Endothelial cell (in vitro differentiated cells): ENCODE data around the gene PIGS. TPM values are rescaled to one million over a fixed set of nuclear protein-coding genes. Genes with fewer than 3 reads are reported as not detected.

Experiments used
- DNase-seq: peaks from one replicate; pipeline ENCODE4 v3.0.0; 2021; ENCODE audit warnings: low spot score
- H3K27ac Mint-ChIP-seq: one replicate; pipeline ENCODE4 v1.8.0; 2021; ENCODE audit warnings: mixed read lengths, inconsistent platforms; ENCODE audit not compliant: unreplicated experiment
- H3K27me3 Mint-ChIP-seq: one replicate; pipeline ENCODE4 v1.8.0; 2021; ENCODE audit warnings: mild to moderate bottlenecking, moderate library complexity, mixed read lengths, inconsistent platforms; ENCODE audit not compliant: unreplicated experiment
- H3K36me3 Mint-ChIP-seq: one replicate; pipeline ENCODE4 v1.8.0; 2021; ENCODE audit warnings: mild to moderate bottlenecking, low read depth, mixed read lengths, inconsistent platforms; ENCODE audit not compliant: unreplicated experiment
- H3K4me1 Mint-ChIP-seq: one replicate; pipeline ENCODE4 v1.8.0; 2021; ENCODE audit warnings: mild to moderate bottlenecking, mixed read lengths, inconsistent platforms; ENCODE audit not compliant: unreplicated experiment
- H3K4me3 Mint-ChIP-seq: one replicate; pipeline ENCODE4 v1.8.0; 2021; ENCODE audit warnings: mild to moderate bottlenecking, mixed read lengths, inconsistent platforms; ENCODE audit not compliant: unreplicated experiment
- H3K9me3 Mint-ChIP-seq: one replicate; pipeline ENCODE4 v1.8.0; 2021; ENCODE audit warnings: mixed read lengths, inconsistent platforms; ENCODE audit not compliant: unreplicated experiment
- total RNA-seq: library from RNA; stranded (reverse); fragmentation: NEBNext Ultra II Directional; extraction: Animal tissue kit (Norgen Biotek cat#: 25700); gene quantifications from one replicate; pipeline ENCODE4 v1.2.1, GENCODE V29; 2021; ENCODE audit not compliant: unreplicated experiment
- TF ChIP-seq, protein P1 (sequence below): fragments of 200-600 bp; sonication (generic); IDR thresholded peaks from one replicate; pipeline ENCODE4 v1.5.0; 2021; ENCODE audit warnings: antibody characterized with exemption; ENCODE audit not compliant: unreplicated experiment

Gene PIGS
- total RNA-seq, 1 donor from 2014 or later = 53.6 TPM

DNA sequence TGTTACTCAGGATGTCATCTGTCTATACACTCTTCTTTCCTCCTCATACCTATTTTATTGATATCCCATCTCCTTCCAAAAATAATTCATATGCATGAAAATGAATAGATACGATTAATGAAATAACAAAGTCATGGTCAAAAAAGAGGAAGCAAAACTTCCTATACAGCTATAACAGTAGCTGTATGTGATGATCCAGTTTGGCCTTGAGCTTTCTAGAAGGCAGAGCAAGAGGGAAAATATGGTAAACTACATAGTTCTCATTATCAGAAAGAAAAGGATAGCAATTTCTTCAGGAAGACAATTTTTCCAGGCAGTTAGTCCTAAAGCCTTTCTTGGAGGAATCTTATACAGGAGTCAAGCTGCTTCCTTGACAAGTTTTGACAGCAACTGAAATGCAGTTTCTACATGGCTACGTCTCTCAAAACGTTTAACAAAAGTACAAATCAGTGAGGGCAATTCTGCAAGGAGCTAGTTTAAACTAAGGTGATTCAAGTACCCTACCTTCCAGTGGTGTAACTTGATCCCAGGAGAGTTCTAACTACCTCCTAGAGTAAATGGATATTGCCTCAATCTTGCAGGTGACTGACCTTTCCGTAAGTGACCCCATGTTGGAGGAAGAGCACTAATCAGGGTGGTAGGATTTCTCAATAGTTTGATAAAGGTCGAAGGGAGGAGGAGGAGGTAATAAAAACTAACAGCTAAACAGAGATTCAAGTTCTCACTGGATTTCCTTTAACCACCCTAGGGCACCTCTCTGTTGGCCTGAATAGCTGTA, 26.5 kb upstream of the PIGS start:
- Mint-ChIP-seq H3K4me1 (peaks cover 16% of the 10 kb centered on the region), H3K36me3 (peaks cover 7% of the 10 kb centered on the region), H3K27me3 (peaks cover 1% of the 10 kb centered on the region), H3K4me3 (peak overlapping the region; percentile 96), H3K9me3 (no peaks in the 10 kb centered on the region), H3K27ac (no peak overlapping the region)
- TF ChIP-seq, protein P1, sequence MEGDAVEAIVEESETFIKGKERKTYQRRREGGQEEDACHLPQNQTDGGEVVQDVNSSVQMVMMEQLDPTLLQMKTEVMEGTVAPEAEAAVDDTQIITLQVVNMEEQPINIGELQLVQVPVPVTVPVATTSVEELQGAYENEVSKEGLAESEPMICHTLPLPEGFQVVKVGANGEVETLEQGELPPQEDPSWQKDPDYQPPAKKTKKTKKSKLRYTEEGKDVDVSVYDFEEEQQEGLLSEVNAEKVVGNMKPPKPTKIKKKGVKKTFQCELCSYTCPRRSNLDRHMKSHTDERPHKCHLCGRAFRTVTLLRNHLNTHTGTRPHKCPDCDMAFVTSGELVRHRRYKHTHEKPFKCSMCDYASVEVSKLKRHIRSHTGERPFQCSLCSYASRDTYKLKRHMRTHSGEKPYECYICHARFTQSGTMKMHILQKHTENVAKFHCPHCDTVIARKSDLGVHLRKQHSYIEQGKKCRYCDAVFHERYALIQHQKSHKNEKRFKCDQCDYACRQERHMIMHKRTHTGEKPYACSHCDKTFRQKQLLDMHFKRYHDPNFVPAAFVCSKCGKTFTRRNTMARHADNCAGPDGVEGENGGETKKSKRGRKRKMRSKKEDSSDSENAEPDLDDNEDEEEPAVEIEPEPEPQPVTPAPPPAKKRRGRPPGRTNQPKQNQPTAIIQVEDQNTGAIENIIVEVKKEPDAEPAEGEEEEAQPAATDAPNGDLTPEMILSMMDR = no peak
- no peak for DNase-seq

DNA sequence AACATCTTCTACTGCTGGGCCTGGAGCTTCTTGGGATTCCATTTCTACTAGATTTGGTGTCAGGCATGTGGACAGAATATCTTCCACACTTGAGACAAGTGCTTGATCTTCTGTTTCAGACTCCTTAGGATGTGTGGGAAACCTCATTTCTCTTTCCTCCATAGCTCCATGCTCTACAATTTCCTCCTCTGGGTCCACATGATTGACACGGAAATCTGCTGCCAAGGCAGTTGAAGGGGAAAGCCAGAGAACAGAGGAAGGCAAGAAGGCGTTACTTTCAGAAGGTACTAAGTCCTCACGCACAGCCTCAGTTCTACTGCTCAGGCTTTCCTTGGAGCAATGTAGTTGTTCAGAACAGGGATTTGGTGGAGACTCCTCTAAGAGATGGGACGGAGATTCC, 20.9 kb upstream of the PIGS start:
- H3K27ac Mint-ChIP-seq = no peak overlapping the region
- DNase-seq = no peak
- no peaks in the 10 kb centered on the region for H3K27me3 Mint-ChIP-seq
- TF ChIP-seq, protein P1 = no peak
- H3K36me3 Mint-ChIP-seq = peaks cover 8% of the 10 kb centered on the region
- H3K4me3 Mint-ChIP-seq = no peak overlapping the region
- peaks cover 10% of the 10 kb centered on the region for H3K4me1 Mint-ChIP-seq
- H3K9me3 Mint-ChIP-seq = no peaks in the 10 kb centered on the region

DNA sequence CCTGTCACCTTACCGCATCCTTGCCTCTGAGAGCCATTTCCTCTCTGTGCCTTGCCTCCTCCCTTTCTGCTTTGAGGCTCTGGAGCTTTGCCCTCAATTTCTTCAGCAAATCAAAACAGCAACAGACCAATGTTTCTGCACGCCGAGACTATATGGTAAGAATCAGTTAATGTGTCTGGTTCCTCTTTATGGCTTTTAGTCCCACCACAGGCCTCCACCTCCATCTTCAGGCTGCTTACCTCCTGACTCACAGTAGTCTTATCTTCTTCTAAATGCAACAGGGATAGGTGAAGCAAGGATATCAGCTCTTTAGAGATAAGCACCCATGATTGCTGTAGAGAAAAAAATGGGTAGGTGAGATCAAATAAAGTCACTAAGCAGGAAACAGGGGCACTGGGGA, 14.5 kb upstream of the PIGS start:
- TF ChIP-seq, protein P1 = no peak
- Mint-ChIP-seq H3K27ac (peak overlapping the region; percentile 5), H3K27me3 (no peaks in the 10 kb centered on the region), H3K36me3 (peaks cover 13% of the 10 kb centered on the region), H3K4me1 (peaks cover 17% of the 10 kb centered on the region), H3K4me3 (no peak overlapping the region), H3K9me3 (no peaks in the 10 kb centered on the region)
- no peak for DNase-seq

DNA sequence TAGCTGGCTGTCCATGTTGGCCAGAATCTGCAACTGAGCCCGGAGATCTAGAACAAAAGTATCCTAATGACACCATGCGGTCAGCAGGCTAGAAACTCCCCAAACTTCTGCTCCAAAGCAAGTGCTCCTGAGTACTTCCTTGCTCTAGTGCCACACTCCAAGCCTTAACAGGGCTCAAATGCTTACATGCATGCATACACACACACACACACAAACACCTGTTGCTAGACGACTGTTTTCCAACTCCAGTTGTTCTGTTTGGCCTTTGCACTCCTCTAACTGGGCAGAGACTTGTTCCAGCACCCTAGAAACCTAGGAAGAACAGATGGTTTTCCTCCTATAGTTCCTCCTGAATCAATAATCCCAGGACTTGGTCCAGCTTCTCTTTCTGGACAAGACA, 13.1 kb upstream of the PIGS start:
- peak overlapping the region; percentile 31 for H3K27ac Mint-ChIP-seq
- TF ChIP-seq, protein P1 = no peak
- peaks cover 23% of the 10 kb centered on the region for H3K36me3 Mint-ChIP-seq
- no peak overlapping the region for H3K4me3 Mint-ChIP-seq
- peaks cover 2% of the 10 kb centered on the region for H3K27me3 Mint-ChIP-seq
- no peaks in the 10 kb centered on the region for H3K9me3 Mint-ChIP-seq
- DNase-seq = no peak
- peaks cover 17% of the 10 kb centered on the region for H3K4me1 Mint-ChIP-seq

DNA sequence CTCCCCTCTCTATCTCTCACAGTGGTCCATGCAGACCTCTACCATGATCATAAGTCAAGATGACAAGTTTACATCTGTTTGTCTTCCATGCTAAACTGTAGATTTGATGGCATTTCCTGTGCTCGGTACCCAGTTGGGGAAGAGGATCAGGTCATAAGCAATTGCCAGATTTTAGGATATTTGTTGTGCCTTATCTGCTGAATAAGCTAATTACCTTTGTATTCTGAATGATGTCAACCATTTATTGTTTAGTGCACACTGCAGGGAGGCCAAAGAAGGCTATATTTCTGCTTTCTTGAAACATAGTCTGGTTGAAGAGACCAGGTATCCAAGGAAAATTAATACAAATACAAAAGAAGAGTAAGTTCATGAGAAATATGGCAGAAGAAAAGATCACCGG, 11.2 kb upstream of the PIGS start:
- peaks cover 23% of the 10 kb centered on the region for H3K36me3 Mint-ChIP-seq
- TF ChIP-seq, protein P1 = no peak
- H3K4me3 Mint-ChIP-seq = no peak overlapping the region
- H3K9me3 Mint-ChIP-seq = no peaks in the 10 kb centered on the region
- peaks cover 10% of the 10 kb centered on the region for H3K4me1 Mint-ChIP-seq
- H3K27me3 Mint-ChIP-seq = peaks cover 2% of the 10 kb centered on the region
- no peak for DNase-seq
- H3K27ac Mint-ChIP-seq = no peak overlapping the region
